NCI-H2029 treated with DMSO at 0.1 percent for 48 hours (cell line): ENCODE measurements around the gene ARHGEF39.

Experiments used
- DNase-seq: peaks from one replicate; lab custom pipeline; 2025; lab: John Stamatoyannopoulos, UW

Gene ARHGEF39

DNA sequence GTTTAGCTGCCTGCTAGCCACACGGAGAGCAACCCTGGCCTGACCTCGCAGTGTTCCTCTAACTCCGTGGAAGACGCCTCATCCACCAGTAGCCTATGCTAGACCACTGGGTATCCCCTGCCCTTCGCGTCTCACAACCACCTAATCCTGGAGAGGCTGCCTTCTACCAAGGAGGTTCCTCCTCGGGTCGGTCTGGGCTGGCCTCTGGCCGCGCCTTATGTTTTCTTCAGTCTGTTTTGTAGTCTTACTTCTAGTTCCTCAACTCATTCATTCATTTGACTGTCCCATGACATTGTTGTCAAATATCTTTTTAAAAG lies 26.3 kb upstream of the ARHGEF39 start:
- DNase-seq: no peak

GRCh38 chr9:35690614-35691333 lies 25.8 kb upstream of the ARHGEF39 start:
- DNase-seq: no peak

DNA sequence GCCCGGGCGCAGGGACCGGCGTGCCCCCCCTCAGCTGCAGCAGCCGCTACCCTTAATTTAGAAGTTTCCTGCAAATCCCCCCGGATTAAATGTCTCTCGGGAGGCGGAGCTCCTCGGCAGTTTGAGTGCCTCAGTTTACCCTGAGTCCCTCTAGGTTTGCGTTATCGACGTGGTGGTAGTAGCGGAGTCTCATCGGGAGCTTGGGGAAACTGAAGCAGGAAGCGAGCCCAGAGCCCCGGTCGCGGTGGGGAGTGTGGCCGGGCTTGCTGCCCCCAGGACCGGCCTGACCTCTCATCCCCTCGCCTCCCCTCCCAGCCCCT lies 25.3 kb upstream of the ARHGEF39 start:
- no peak for DNase-seq

- no peak for DNase-seq
Measured at GRCh38 chr9:35689542-35690293, 24.7 kb upstream of the ARHGEF39 start, which contains the start of gene TPM2. Gene TPM2 (minus strand): TSS chr9:35689925. CDS start chr9:35689817, 108 bp downstream.

GRCh38 chr9:35688558-35689541 lies 23.9 kb upstream of the ARHGEF39 start:
- DNase-seq: no peak

DNA sequence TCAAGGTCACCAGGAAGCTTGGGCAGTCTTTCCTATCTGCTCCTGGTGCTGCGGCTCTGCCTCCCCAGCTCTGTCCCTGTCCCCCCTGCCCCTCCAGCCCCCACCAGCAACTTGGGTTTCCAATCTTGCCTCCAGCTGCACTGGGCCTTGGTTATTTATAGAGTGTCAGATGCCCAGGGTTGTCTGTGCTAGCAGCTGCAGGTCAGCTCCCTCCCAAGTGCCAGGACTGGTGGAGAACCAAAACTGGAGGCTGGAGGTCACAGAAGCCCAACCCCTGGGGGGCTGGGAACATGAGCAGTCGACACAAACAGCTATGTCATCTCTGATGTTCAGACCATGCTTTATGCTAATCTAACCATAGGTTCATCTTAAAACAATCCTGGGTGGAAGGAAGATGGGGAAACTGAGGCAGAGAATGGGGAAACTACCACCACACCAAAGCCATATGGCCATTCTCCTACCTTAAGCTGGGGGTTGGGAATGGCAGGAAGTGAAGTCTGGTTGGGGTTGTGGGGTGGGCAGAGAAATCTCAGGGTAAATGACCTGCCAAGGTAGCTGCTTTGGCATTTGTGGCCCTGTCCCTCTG lies 23.1 kb upstream of the ARHGEF39 start:
- no peak for DNase-seq

- DNase-seq: no peak
Measured at GRCh38 chr9:35687306-35687705, 22.3 kb upstream of the ARHGEF39 start.

GRCh38 chr9:35686222-35687203 lies 21.5 kb upstream of the ARHGEF39 start:
- no peak for DNase-seq

GRCh38 chr9:35685506-35685905 lies 20.5 kb upstream of the ARHGEF39 start:
- no peak for DNase-seq

DNA sequence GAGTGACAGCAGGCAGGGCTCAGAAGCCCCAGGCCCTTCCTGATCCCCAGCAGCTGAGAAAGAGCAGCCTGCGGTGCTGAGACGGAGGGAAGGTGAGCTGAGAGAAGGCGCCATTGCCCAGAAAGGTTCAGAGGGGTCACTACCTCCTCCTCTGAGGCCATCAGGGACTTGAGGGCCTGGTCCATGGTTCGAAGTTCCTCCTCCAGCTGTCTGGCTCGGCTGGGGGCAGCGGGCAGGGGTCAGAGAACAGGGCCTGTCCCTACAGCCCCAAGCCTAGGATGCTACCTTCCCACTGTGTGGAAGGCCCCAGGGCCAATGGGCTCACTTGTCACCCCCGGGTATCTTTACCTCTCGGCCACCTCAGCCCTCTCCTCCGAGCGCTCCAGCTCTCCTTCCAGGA lies 19.9 kb upstream of the ARHGEF39 start:
- DNase-seq: no peak

DNA sequence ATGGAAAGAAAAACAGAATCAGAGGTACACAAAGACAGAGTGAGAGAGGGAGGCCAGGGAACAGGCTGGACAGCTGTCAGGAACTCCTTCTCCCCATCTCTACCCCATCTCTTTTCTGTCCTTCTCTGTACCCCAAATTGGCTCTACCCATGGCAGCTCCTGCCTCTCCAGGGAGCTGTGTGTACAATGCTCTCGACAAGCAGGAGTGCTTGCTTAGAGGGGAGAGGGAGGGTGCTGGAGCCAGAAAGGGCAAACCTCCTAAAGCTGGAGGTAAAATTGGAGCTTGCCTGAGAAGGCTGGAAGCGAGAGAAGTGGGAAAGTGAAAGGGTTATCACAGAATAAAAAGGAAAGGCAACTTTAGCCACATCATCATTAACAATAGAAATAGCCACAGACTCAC lies 18.3 kb upstream of the ARHGEF39 start:
- no peak for DNase-seq

DNA sequence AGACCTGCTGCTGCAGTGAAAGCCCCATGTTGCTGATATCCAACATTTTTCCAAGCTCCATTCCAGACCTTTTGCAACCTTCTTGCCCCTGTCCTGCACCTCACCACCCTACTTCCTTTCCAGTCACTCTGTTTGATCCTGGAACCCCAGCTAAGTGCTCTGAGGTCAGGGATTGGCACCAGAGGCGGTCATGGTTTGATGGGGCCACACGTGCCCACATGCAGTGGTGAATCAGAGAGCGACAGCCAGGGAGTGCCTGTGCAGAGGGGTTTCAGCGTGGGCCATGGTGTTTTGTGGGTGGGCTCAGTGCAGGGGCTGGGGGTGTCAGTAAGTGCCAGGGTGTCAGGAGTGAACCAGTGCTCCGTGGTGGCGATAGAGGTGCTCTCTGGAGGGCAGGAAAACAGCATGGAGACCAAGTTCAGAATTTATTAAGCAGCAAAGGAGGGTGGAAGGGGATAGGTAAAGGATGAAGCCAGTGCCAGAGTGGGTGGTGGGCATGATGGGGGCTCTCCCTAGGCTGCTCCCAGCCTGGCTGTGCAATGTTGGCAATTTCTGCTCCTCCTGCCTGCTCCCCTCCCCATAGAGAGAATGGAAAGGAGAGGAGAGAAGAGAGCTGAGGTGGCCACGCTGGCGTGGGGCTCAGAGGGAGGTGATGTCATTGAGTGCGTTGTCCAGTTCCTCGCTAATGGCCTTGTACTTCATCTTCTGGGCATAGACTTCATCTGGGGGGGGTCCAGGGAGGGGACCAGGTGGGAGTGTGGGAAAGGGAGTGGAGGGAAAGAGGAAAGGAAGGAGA lies 17.7 kb upstream of the ARHGEF39 start:
- DNase-seq: no peak

DNA sequence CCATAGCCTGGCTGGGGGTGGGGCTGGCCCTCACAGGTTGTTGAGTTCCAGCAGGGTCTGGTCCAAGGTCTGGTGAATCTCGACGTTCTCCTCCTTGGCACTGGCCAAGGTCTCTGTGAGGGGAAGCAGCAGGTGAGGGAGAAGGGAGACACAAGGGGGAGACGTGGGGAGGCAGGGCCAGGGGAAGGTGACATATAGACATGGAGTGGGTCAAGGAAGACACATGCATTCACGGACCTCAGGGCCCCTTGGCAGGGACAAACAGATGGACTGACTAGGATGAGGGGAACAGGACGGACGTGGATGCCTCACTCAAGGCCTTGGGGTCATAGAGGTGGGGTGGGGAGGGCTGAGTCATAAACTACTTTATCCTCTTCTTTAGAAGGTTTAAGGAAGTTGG lies 17.1 kb upstream of the ARHGEF39 start:
- DNase-seq: no peak

DNA sequence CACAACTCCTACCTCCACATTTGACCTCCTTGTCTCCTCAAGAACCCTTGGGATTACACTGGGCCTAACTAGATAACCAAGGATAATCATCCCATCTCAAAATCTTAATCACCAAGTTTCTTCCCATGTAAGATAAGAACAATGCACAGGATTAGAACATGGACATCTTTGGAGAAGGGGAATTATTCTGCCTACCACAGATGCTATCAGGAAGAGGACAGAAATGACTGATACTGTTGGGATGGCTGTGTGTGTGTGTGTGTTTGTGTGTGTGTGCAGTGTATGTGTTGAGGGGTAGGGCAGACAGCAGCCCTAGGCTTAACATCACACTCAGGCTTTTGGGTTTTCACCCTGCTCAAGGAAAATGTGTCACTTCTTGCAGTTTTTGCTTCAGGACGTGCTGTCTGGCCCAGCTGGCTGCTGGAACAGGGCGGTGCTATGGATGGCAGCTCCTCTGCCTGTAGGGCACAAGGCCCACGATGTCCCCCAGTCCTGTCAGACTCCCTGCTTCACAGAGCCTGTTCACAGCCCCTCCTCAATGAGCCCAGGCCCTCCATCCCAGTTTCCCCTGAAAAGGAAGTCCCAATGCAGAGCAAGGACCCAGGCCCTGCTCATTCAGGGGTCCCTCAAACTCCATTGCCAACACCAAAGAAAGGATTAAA lies 16.5 kb upstream of the ARHGEF39 start:
- DNase-seq: no peak

DNA sequence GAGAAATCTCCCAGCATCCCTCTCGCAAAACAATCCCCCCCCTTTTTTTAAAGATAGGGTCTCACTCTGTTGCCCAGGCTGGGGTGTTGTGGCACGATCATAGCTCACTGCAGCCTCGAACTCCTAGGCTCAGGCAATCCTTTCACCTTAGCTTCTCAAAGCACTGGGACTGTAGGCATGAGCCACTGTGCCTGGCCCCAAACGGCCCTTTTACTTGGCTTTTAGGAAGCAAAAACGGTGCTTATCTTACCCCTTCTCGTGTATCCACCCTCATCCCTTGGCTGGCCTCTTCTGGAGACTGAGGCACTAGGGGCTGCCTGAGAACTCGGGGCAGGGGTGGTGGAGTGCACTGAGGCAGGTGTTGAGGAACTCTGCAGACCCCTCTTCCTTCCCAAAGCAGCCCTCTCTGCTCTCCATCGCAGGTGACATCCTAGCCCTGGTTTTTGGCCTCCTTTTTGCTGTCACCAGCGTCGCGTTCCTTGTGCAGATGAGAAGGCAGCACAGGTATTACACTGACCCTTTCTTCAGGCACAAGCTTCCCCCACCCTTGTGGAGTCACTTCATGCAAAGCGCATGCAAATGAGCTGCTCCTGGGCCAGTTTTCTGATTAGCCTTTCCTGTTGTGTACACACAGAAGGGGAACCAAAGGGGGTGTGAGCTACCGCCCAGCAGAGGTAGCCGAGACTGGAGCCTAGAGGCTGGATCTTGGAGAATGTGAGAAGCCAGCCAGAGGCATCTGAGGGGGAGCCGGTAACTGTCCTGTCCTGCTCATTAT lies 15.5 kb upstream of the ARHGEF39 start:
- DNase-seq: no peak

GRCh38 chr9:35679766-35680330 lies 14.9 kb upstream of the ARHGEF39 start:
- DNase-seq: no peak

- no peak for DNase-seq
Measured at GRCh38 chr9:35679091-35679490, 14.1 kb upstream of the ARHGEF39 start.

DNA sequence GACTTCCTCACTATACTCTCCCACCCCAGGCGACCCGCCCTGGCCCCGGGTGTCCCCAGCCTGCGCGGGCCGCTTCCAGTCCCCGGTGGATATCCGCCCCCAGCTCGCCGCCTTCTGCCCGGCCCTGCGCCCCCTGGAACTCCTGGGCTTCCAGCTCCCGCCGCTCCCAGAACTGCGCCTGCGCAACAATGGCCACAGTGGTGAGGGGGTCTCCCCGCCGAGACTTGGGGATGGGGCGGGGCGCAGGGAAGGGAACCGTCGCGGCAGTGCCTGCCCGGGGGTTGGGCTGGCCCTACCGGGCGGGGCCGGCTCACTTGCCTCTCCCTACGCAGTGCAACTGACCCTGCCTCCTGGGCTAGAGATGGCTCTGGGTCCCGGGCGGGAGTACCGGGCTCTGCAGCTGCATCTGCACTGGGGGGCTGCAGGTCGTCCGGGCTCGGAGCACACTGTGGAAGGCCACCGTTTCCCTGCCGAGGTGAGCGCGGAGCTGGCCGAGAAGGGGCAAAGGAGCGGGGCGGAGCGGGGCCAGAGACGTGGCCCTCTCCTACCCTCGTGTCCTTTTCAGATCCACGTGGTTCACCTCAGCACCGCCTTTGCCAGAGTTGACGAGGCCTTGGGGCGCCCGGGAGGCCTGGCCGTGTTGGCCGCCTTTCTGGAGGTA lies 10.9 kb upstream of the ARHGEF39 start:
- no peak for DNase-seq
